K562 (cell line): Measurements from ENCODE around the gene GET4. TPM values are rescaled to one million over a fixed set of nuclear protein-coding genes. Genes with fewer than 3 reads are reported as not detected.
"Not testable (repeated sequence)": the region's sequence is repeated elsewhere in the genome, so short reads cannot be mapped to it uniquely, and the experiment has no call there.

Experiments
- CTCF ChIP-seq, 3 experiments: IDR thresholded peaks in 2 of 3; conservative IDR thresholded peaks in 1 of 3; 2 replicates each; pipeline ENCODE4 v1.5.1; 2011 to 2012; ENCODE audit warnings: low read length in 3 of 3, mild to moderate bottlenecking in 3 of 3, control low read depth in 2 of 3, improper control_type of control experiment in 1 of 3, inconsistent platforms in 1 of 3, low read depth in 1 of 3, mixed read lengths in 1 of 3, moderate library complexity in 1 of 3; ENCODE audit not compliant: insufficient read depth in 2 of 3
- ELF1 ChIP-seq: fragments of 200-800 bp; sonication (Bioruptor generic); IDR thresholded peaks from 2 replicates; pipeline ENCODE4 v1.6.1; 2016; ENCODE audit warnings: missing genetic modification characterization, missing compliant biosample characterization
- FIP1L1 ChIP-seq: fragments of 200-400 bp; formaldehyde crosslinking; IDR thresholded peaks from 2 replicates; pipeline ENCODE4 v1.6.1; 2018; ENCODE audit warnings: mild to moderate bottlenecking, low read depth, low read length; ENCODE audit not compliant: poor library complexity, severe bottlenecking
- POLR2G ChIP-seq: fragments of 200-400 bp; formaldehyde crosslinking; IDR thresholded peaks from 2 replicates; pipeline ENCODE4 v1.6.1; 2017; ENCODE audit warnings: low read depth, mild to moderate bottlenecking, antibody characterized with exemption, low read length, moderate library complexity
- RB1 ChIP-seq: fragments of 450-650 bp; IDR thresholded peaks from 2 replicates; pipeline ENCODE4 v1.6.1; 2017; ENCODE audit warnings: low read depth, mild to moderate bottlenecking
- RBFOX2 ChIP-seq: fragments of 200-400 bp; formaldehyde crosslinking; IDR thresholded peaks from 2 replicates; pipeline ENCODE4 v1.6.1; 2017; ENCODE audit warnings: low read depth, mild to moderate bottlenecking, low read length, moderate library complexity
- ZBTB7A ChIP-seq: IDR thresholded peaks from 2 replicates; pipeline ENCODE4 v1.6.1; 2011; ENCODE audit warnings: low read depth, mild to moderate bottlenecking, low read length, moderate library complexity, borderline replicate concordance; ENCODE audit not compliant: control insufficient read depth
- ZFX ChIP-seq: sonication (generic); formaldehyde crosslinking; IDR thresholded peaks from 2 replicates; pipeline ENCODE4 v1.8.0; 2022; ENCODE audit warnings: mild to moderate bottlenecking, missing genetic modification reagents, moderate library complexity
- ZNF263 ChIP-seq: sonication (generic); formaldehyde crosslinking; IDR thresholded peaks from 2 replicates; pipeline ENCODE4 v1.8.0; 2022; ENCODE audit warnings: mild to moderate bottlenecking, missing genetic modification reagents, borderline replicate concordance
- polyA plus RNA-seq, 8 experiments: library from polyadenylated mRNA; depleted of rRNA in 4 of 8; stranded (reverse) in 5 of 8; unstranded in 3 of 8; fragments of >200 nt; fragmentation: Nextera tagmentation in 2 of 8; fragmentation: Illumina TruSeq in 1 of 8; extraction: Ambion mirVana in 2 of 8; extraction: Trizol in 1 of 8; gene quantifications; 2 replicates each; pipeline versions ENCODE4 v1.2.1 to v1.2.3, GENCODE V29; 2011 to 2014; ENCODE audit warnings: inconsistent platforms in 1 of 8, missing spikeins in 1 of 8
- total RNA-seq, 7 experiments: library from RNA; depleted of rRNA in 6 of 7; stranded (reverse); fragments of >200 nt in 6 of 7; fragmentation: Illumina TruSeq in 2 of 7; extraction: Trizol in 2 of 7; gene quantifications; 2 replicates each; pipeline versions ENCODE4 v1.2.1 to v1.2.3, GENCODE V29; 2011 to 2021; ENCODE audit warnings: low replicate concordance in 1 of 7
- TF ChIP-seq, protein P1 (sequence below), 2 experiments: fragments of 450-650 bp; formaldehyde crosslinking in 1 of 2; IDR thresholded peaks; 2 replicates each; pipeline versions ENCODE4 v1.4.0 to v1.6.1; 2014 to 2020; ENCODE audit warnings: mild to moderate bottlenecking in 2 of 2, borderline replicate concordance in 1 of 2, low read depth in 1 of 2

GET4 gene
- total and polyA plus RNA-seq, 9 of the 15 experiments (the other 6 are each of a cell fraction or from before 2014, with no cell fraction given) = 0.99 to 122 (median 40.4) TPM

DNA sequence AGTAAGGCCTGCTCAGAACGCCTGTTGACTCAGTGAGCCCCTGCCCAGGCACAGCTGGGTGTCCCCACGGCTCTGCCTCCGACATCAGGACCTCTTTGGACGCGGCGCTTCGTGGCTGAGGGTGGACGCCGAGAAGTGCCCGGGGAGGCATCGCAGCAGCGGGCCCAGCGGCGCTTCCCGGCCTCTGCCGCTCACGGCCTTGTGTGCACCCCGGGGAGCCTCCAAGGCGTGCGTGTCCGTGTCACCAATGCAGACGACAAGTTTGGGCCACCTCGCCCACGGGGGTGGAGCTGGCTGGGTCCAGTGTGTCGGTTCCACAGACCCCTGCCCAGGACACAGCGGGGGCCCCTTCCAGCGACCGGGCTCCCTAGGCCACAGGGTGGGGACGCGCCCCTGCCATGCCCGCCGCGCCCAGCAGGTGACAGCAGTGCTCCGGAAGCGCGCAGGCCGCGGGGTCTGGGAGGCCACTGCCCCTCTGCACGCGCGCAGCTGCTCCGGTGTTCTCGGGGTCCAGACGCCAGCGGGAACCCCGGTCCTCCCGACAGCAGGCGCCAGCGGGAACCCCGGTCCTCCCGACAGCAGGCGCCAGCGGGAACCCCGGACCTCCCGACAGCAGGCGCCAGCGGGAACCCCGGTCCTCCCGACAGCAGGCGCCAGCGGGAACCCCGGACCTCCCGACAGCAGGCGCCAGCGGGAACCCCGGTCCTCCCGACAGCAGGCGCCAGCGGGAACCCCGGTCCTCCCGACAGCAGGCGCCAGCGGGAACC, 32.4 kb downstream of the GET4 start (continued):
- TF ChIP-seq, protein P1, sequence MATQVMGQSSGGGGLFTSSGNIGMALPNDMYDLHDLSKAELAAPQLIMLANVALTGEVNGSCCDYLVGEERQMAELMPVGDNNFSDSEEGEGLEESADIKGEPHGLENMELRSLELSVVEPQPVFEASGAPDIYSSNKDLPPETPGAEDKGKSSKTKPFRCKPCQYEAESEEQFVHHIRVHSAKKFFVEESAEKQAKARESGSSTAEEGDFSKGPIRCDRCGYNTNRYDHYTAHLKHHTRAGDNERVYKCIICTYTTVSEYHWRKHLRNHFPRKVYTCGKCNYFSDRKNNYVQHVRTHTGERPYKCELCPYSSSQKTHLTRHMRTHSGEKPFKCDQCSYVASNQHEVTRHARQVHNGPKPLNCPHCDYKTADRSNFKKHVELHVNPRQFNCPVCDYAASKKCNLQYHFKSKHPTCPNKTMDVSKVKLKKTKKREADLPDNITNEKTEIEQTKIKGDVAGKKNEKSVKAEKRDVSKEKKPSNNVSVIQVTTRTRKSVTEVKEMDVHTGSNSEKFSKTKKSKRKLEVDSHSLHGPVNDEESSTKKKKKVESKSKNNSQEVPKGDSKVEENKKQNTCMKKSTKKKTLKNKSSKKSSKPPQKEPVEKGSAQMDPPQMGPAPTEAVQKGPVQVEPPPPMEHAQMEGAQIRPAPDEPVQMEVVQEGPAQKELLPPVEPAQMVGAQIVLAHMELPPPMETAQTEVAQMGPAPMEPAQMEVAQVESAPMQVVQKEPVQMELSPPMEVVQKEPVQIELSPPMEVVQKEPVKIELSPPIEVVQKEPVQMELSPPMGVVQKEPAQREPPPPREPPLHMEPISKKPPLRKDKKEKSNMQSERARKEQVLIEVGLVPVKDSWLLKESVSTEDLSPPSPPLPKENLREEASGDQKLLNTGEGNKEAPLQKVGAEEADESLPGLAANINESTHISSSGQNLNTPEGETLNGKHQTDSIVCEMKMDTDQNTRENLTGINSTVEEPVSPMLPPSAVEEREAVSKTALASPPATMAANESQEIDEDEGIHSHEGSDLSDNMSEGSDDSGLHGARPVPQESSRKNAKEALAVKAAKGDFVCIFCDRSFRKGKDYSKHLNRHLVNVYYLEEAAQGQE (IDR thresholded peaks at IDR 0.05; ENCODE audit: borderline replicate concordance) = 0 out of 2 replicates have a peak, but pooled peaks have one; percentile 4
- TF ChIP-seq, protein P1 (CRISPR knock-in tag; IDR thresholded peaks at IDR 0.05; ENCODE audit: low read depth) = not testable (repeated sequence)
- TF ChIP-seq ZFX (CRISPR knock-in tag) = peak; percentile 38; the same call in 1 of the 2 replicates
- TF ChIP-seq RBFOX2 = peak; percentile 44; the same call in 1 of the 2 replicates
- peak; percentile 46 to 70 (median 48) for TF ChIP-seq CTCF (IDR thresholded peaks at IDR 0.05 in 2 of 3, conservative IDR thresholded peaks at IDR 0.05 in 1 of 3; ENCODE audit: insufficient read depth in 2 of 3, low read depth in 1 of 3, low read length in 3 of 3)
- peak; percentile 55 for TF ChIP-seq ZBTB7A
- peak; percentile 48; the same call in 1 of the 2 replicates for TF ChIP-seq ELF1 (tag)
- peak; percentile 54 for TF ChIP-seq FIP1L1
- peak; percentile 66 for TF ChIP-seq POLR2G
- peak; percentile 37; the same call in 1 of the 2 replicates for TF ChIP-seq RB1
- peak; percentile 80 for TF ChIP-seq ZNF263 (CRISPR knock-in tag)
